Left forelimb (tissue), 1 donor: ENCODE data around the gene ZMIZ2.
"Not testable (repeated sequence)": the region's sequence is repeated elsewhere in the genome, so short reads cannot be mapped to it uniquely, and the experiment has no call there.

ENCODE experiments used
- DNase-seq: peaks from one replicate; pipeline ENCODE4 v3.0.0-alpha.2; 2018; ENCODE audit warnings: low spot score

Gene ZMIZ2

GRCh38 chr7:44798649-44799305, 50.1 kb downstream of the ZMIZ2 start:
- no peak for DNase-seq

GRCh38 chr7:44799939-44800338, 51.3 kb downstream of the ZMIZ2 start:
- DNase-seq: no peak

- no peak for DNase-seq
Observed at GRCh38 chr7:44801890-44802289, 53.2 kb downstream of the ZMIZ2 start.

- DNase-seq: no peak
Observed at GRCh38 chr7:44802418-44803025, 53.9 kb downstream of the ZMIZ2 start.

- DNase-seq: not testable (repeated sequence)
Observed at GRCh38 chr7:44803828-44804519, 55.3 kb downstream of the ZMIZ2 start.

GRCh38 chr7:44805950-44806349, 57.3 kb downstream of the ZMIZ2 start:
- DNase-seq: no peak

GRCh38 chr7:44808914-44809393, 60.3 kb downstream of the ZMIZ2 start:
- no peak for DNase-seq

GRCh38 chr7:44811093-44811492, 62.4 kb downstream of the ZMIZ2 start:
- no peak for DNase-seq

- no peak for DNase-seq
Observed at GRCh38 chr7:44811571-44811970, 62.9 kb downstream of the ZMIZ2 start.

- DNase-seq: no peak
Observed at GRCh38 chr7:44814919-44815318, 66.3 kb downstream of the ZMIZ2 start.

GRCh38 chr7:44819292-44819691, 70.6 kb downstream of the ZMIZ2 start:
- no peak for DNase-seq
